Vein endothelial cell (primary cell): ENCODE results near the gene KRTAP20-3. TPM values are rescaled to one million over a fixed set of nuclear protein-coding genes. Genes with fewer than 3 reads are reported as not detected.

Source experiments
- small RNA-seq: library from RNA; depleted of rRNA; stranded (forward); fragments of <200 nt; gene quantifications from one replicate; pipeline ENCODE3, GENCODE V24; 2012
- total RNA-seq: library from RNA; depleted of rRNA; stranded (reverse); fragments of >200 nt; gene quantifications from 2 replicates; pipeline ENCODE4 v1.2.3, GENCODE V29; 2012

The KRTAP20-3 gene
- not detected in 2 replicates for total RNA-seq

DNA sequence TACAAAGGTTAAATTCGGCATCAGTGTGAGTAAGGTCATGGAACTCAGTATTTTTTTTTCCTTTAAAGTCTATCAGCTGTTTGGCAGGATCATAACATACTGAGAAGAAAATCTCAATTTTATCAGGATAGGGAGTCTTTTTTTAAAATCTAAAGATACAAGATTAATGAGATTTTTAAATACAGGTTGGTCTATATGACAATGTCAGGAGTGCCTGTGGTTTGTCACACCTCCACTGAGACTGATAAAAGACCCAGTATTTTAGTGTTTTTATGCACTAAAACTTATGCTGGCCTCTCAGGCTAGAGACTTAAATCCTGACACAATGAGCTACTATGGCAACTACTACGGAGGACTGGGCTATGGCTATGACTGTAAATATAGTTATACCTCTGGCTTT, at the start of gene KRTAP20-3:
Gene KRTAP20-3 (plus strand): TSS at position 301 of the 400 bp plus-strand sequence.

DNA sequence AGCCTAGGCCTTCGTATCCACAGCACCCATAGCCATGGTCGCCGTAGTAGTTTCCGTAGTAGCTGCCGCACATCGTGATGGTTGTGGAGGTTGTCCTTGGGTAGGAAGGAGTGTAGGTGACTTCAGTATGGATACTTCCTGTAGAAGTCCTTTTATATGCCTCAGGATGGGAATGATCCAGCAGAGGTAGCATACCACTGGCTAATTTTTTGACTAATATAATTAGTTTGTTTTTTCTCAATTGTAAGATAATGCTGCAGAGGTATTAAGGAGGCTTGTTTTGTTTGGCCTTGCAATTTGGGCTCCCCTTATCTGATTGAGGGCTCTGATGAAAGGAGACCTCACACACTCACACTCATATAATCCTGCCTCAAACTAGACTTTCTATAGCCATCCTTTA, 43.9 kb upstream of the KRTAP20-3 start, which contains the start of gene KRTAP6-2:
Gene KRTAP6-2 (minus strand): TSS at position 101 of the 400 bp plus-strand sequence. CDS start 28 bp downstream, at position 73.

DNA sequence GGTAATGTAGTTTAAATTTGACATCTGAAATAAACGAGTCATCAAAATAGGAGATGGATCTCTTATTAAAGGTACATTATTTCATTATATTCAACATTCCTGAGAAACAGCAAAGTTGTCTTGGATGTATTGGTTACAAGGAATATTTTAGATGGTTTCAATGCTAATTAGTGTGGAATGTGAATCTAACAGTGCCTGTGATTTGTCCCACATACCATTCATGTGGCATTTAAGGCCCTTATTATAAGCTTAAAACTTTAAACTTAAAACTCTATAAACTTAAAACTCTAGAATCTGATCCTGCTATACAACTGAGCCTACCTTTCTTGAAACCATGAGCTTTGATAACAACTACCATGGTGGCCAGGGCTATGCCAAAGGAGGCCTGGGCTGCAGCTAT, 41.9 kb upstream of the KRTAP20-3 start, which contains the start of gene KRTAP22-1:
Gene KRTAP22-1 (plus strand): TSS at position 301 of the 400 bp plus-strand sequence.

GRCh38 chr21:30613836-30614235, 28.8 kb upstream of the KRTAP20-3 start, which contains the start of gene KRTAP6-1:
Gene KRTAP6-1, minus strand, starts transcription at chr21:30613930. Its CDS starts 26 bp downstream, at chr21:30613904.

DNA sequence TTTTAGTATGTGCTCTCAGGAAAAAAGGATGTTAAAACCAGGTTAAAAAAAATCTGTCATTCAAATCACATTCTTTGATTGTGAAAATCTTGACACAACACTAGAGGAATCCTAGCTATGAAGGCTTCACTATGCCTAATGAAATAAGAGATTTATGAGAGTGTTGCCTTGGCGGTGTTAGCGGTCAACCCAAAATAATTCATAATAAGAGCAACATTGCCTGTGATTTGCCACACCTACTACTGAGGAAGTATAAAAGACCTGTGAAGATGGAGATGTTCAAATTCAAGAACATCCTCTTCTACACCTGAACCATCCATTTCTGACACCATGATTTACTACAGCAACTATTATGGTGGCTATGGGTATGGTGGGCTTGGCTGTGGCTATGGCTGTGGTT, 26.5 kb upstream of the KRTAP20-3 start, which contains the start of gene KRTAP20-1:
Gene KRTAP20-1 (plus strand): TSS at position 301 of the 400 bp plus-strand sequence. CDS start 30 bp downstream, at position 331.

DNA sequence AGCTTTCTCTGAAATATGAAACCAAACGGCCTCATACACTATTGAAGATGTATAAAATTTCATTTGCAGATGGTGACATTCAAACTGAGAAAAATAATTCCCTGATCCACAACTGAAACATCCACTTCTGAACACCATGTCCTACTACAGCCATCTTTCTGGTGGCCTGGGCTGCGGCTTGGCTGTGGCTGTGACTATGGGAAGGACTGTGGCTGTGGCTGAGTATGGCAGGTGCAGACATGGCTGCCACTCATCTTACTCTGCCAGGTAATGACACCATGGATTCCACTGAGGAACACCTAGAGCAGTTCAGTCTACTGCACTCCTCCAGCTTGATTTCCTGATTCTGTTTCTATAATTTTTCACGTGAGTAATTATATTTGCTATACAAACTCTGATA, 22.1 kb upstream of the KRTAP20-3 start, which contains the start of gene KRTAP20-4:
Gene KRTAP20-4 (plus strand): TSS at position 106 of the 400 bp plus-strand sequence.

GRCh38 chr21:30634906-30635305, 7.8 kb upstream of the KRTAP20-3 start, which contains the start of gene KRTAP20-2:
Gene KRTAP20-2, plus strand, starts transcription at chr21:30635206. Its CDS starts 58 bp downstream, at chr21:30635264.

Small RNA genes within 50 kb of the gene (small RNA-seq; reads per million reads assigned to genes)
- gene KRTAP20-1 (not detected), gene KRTAP20-3 (not detected), gene KRTAP20-4 (not detected), gene KRTAP22-1 (not detected)

Other genes starting within 250 kb of the KRTAP20-3 start
- not detected in 2 replicates for gene KRTAP13-1, start 246.8 kb upstream of the KRTAP20-3 start, total RNA-seq
- not detected in 2 replicates for gene KRTAP13-3, start 216.9 kb upstream of the KRTAP20-3 start, total RNA-seq
- gene KRTAP13-4, start 212.6 kb upstream of the KRTAP20-3 start, total RNA-seq: not detected in 2 replicates
- not detected in 2 replicates for gene KRTAP15-1, start 202.6 kb upstream of the KRTAP20-3 start, total RNA-seq
- gene KRTAP19-1, start 162.5 kb upstream of the KRTAP20-3 start, total RNA-seq: not detected in 2 replicates
- gene KRTAP19-2, start 155.4 kb upstream of the KRTAP20-3 start, total RNA-seq: not detected in 2 replicates
- gene KRTAP19-3, start 150.9 kb upstream of the KRTAP20-3 start, total RNA-seq: not detected in 2 replicates
- not detected in 2 replicates for gene KRTAP19-4, start 145.7 kb upstream of the KRTAP20-3 start, total RNA-seq
- gene KRTAP19-5, start 140.7 kb upstream of the KRTAP20-3 start, total RNA-seq: not detected in 2 replicates
- not detected in 2 replicates for gene KRTAP19-6, start 101.0 kb upstream of the KRTAP20-3 start, total RNA-seq
- gene KRTAP19-7, start 81.5 kb upstream of the KRTAP20-3 start, total RNA-seq: not detected in 2 replicates
- not detected in 2 replicates for gene KRTAP22-2, start 52.5 kb upstream of the KRTAP20-3 start, total RNA-seq
- gene KRTAP6-3, start 50.4 kb upstream of the KRTAP20-3 start, total RNA-seq: not detected in 2 replicates
- not detected in 2 replicates for gene KRTAP6-2, start 44.0 kb upstream of the KRTAP20-3 start, total RNA-seq
- not detected in 2 replicates for gene KRTAP22-1, start 41.8 kb upstream of the KRTAP20-3 start, total RNA-seq
- gene KRTAP6-1, start 28.9 kb upstream of the KRTAP20-3 start, total RNA-seq: not detected in 2 replicates
- gene KRTAP20-1, start 26.4 kb upstream of the KRTAP20-3 start, total RNA-seq: not detected in 2 replicates
- not detected in 2 replicates for gene KRTAP20-4, start 22.2 kb upstream of the KRTAP20-3 start, total RNA-seq
- not detected in 2 replicates for gene KRTAP20-2, start 7.7 kb upstream of the KRTAP20-3 start, total RNA-seq
- not detected in 2 replicates for gene KRTAP21-3, start 75.9 kb downstream of the KRTAP20-3 start, total RNA-seq
- gene KRTAP21-2, start 104.4 kb downstream of the KRTAP20-3 start, total RNA-seq: not detected in 2 replicates
- not detected in 2 replicates for gene KRTAP21-1, start 112.6 kb downstream of the KRTAP20-3 start, total RNA-seq
- not detected in 2 replicates for gene KRTAP8-1, start 170.4 kb downstream of the KRTAP20-3 start, total RNA-seq
- not detected in 2 replicates for gene KRTAP7-1, start 186.9 kb downstream of the KRTAP20-3 start, total RNA-seq
- gene KRTAP11-1, start 238.7 kb downstream of the KRTAP20-3 start, total RNA-seq: not detected in 2 replicates